ENCODE data around the gene AP3S1.
A peak's percentile ranks its signal among the peaks of the same experiment; 100 is the strongest.
"Not testable (repeated sequence)": the region's sequence is repeated elsewhere in the genome, so short reads cannot be mapped to it uniquely, and the experiment has no call there.

AP3S1 gene

DNA sequence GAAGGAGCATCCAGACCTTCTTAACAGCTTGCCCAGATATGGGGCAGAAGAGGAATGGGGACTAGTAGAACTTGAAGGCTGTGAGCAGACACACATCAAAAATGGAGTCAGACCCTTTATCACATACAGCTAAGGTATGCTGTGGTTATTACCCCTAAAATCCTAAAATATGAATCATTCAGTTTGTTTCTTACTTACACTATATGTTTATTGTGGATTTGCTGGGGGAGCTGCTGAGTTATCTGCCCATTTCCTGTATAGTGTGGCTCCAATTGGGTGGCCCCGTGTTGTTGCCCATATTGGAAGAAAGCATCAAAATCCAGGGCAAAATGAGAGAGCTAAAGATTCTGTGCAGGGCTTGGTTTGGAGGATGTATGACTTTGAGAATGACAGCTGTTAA, 56.9 kb downstream of the AP3S1 start:
- Histone ChIP-seq H3K9me3 (no peaks in the 10 kb centered on the region), H3K4me1 (no peaks in the 10 kb centered on the region), H3K27me3 (ENCODE audit: low read depth) (no peaks in the 10 kb centered on the region), H3K4me3 (no peak overlapping the region), H3K36me3 (replicated peaks) (no peaks in the 10 kb centered on the region)
- DNase-seq (ENCODE audit: low spot score in 2 of 2): no peak
- in situ Hi-C loops (cut with MboI; ENCODE audit: low sequenced_read_pairs): no loop called here

DNA sequence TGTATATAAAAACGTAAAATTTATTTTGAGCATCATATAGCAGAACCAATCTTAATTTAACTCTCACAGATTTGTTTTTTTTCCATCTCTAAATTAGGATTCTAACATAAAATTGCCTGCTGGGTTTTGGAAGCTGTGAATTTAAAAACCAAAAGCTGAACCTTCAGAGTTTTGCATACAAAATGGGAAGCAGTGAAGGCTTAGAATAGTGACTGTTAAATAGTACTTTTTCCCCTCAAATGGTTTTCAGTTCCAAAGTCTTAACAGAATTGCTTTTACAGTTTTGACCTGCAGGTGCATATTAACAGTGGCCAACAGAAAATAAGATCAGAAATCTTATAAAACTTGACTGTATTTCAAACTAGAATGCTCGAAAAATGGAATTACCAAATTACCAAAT, 65.4 kb downstream of the AP3S1 start:
- H3K27me3 ChIP-seq (ENCODE audit: low read depth): no peaks in the 10 kb centered on the region
- no peaks in the 10 kb centered on the region for H3K9me3 ChIP-seq
- peaks cover 8% of the 10 kb centered on the region; the same call in 1 of the 2 replicates for H3K4me1 ChIP-seq
- no peak for DNase-seq (ENCODE audit: low spot score in 2 of 2)
- in situ Hi-C loops (cut with MboI; ENCODE audit: low sequenced_read_pairs): no loop called here
- H3K4me3 ChIP-seq: no peak overlapping the region
- no peaks in the 10 kb centered on the region for H3K36me3 ChIP-seq (replicated peaks)

DNA sequence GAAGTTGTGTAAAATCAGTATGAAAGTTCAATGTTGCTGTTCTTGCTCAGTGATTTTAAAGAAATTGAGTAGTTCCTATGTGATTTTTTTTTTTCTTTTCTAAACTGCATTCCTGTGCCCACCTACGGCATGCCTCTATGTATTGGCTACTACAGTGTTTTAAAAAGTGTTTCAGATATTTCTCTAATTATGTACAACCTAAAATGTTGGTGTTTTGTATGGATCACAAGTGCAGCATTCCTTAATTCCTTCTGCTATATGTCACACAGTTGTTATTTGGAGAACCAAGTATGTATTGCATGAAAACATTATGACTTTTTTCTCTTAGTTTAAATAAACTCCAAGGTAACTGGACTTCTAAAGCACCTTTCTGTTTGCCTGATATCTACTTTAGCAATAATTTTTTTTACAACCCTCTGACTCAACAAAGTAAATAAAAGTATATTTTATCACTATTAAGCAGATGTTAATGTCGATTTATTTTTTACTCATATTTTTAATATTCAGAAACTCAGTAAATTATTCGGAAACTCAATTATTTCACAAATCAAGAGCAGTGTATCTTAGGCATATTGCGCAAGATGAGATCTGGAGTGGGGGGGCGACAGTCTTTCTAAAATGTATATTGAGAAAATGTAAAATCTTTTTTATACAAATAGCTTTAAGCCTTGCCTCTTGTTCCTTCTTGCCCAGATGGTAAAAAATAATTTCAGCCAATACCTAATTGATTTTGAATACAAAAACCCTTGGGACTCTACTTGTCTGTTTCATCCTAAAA, 72.1 kb downstream of the AP3S1 start:
- in situ Hi-C loops (cut with MboI; ENCODE audit: low sequenced_read_pairs); H3K27me3 ChIP-seq (ENCODE audit: low read depth); H3K36me3 ChIP-seq (replicated peaks); DNase-seq (ENCODE audit: low spot score in 2 of 2); H3K9me3 ChIP-seq; H3K4me3 ChIP-seq; H3K4me1 ChIP-seq: not testable (repeated sequence)

DNA sequence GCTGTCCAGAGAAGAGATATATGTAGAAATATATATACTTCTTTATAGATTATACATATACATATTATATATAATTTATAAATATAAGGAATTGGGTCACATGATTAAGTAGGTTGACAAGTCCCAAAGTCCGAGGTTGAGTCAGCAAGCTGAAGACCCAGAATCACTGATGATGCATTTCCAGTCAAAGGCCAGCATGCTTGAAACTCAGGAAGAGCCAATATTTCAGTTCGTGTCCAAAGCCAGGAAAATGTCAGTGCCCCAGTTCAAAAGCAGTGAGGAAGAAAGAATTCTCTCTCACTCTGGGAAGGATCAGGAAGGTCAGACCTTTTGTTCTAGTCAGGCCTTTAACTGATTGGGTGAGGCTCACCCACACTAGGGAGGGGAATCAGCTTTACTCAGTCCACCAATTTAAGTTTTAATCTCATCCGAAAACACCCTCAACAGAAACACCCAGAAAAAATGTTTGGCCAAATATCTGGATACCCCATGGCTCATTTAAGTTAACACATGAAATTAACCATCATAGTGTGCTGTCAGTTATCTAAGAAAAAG, 78.5 kb downstream of the AP3S1 start:
- Histone ChIP-seq H3K36me3 (replicated peaks) (no peaks in the 10 kb centered on the region), H3K4me1 (no peaks in the 10 kb centered on the region), H3K9me3 (no peaks in the 10 kb centered on the region), H3K4me3 (no peak overlapping the region), H3K27me3 (ENCODE audit: low read depth) (no peaks in the 10 kb centered on the region)
- DNase-seq (ENCODE audit: low spot score in 2 of 2): no peak
- in situ Hi-C loops (cut with MboI; ENCODE audit: low sequenced_read_pairs): no loop called here

GRCh38 chr5:115928578-115929407, 87.1 kb downstream of the AP3S1 start:
- in situ Hi-C loops (cut with MboI; ENCODE audit: low sequenced_read_pairs); H3K4me1 ChIP-seq; H3K9me3 ChIP-seq; H3K36me3 ChIP-seq (replicated peaks); H3K27me3 ChIP-seq (ENCODE audit: low read depth); DNase-seq (ENCODE audit: low spot score in 2 of 2); H3K4me3 ChIP-seq: not testable (repeated sequence)

- H3K4me3 ChIP-seq; H3K9me3 ChIP-seq; H3K36me3 ChIP-seq (replicated peaks); H3K27me3 ChIP-seq (ENCODE audit: low read depth); H3K4me1 ChIP-seq; DNase-seq (ENCODE audit: low spot score in 2 of 2); in situ Hi-C loops (cut with MboI; ENCODE audit: low sequenced_read_pairs): not testable (repeated sequence)
Measured at GRCh38 chr5:115930171-115930570, 88.4 kb downstream of the AP3S1 start.

DNA sequence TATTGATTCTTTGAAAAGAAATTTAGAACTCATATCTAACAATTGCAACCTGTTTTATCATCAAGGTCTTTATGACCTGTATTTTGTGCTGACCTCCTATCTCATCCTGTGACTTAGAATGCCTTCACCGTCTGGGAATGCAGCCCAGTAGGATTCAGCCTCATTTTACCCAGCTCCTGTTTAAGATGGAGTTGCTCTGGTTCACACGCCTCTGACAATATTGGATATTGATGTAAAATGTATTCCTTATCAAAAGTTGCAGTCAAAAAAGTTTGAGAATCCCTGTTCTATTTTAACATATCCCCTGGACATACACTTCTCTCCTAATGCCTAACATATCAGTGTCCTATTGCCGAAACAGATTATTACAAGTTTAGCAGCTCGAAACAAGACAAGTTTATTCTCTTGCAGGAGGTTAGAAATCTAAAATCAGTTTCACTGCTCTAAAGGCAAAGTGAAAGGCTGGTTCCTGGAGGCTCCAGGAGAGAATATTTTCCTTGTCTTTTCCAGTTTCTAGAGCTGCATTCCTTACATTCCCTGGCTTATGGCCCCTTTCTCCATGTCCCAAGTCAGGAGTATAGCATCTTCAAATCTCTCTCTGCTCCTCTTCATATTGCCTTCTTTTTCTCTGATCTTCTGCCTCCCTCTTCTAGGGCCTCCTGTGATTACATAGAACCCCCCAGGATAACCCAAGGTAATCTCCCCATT, 89.0 kb downstream of the AP3S1 start:
- Histone ChIP-seq H3K36me3 (replicated peaks) (no peaks in the 10 kb centered on the region), H3K27me3 (ENCODE audit: low read depth) (no peaks in the 10 kb centered on the region), H3K4me3 (no peak overlapping the region), H3K9me3 (no peaks in the 10 kb centered on the region), H3K4me1 (no peaks in the 10 kb centered on the region)
- no peak for DNase-seq (ENCODE audit: low spot score in 2 of 2)
- in situ Hi-C loops (cut with MboI; ENCODE audit: low sequenced_read_pairs): no loop called here

- in situ Hi-C loops (cut with MboI; ENCODE audit: low sequenced_read_pairs): no loop called here
- Histone ChIP-seq H3K4me1 (no peaks in the 10 kb centered on the region), H3K9me3 (no peaks in the 10 kb centered on the region), H3K27me3 (ENCODE audit: low read depth) (no peaks in the 10 kb centered on the region), H3K36me3 (replicated peaks) (no peaks in the 10 kb centered on the region), H3K4me3 (no peak overlapping the region)
- DNase-seq (ENCODE audit: low spot score in 2 of 2): no peak
Measured at GRCh38 chr5:115932991-115933390, 91.3 kb downstream of the AP3S1 start.

GRCh38 chr5:115934388-115934974, 92.7 kb downstream of the AP3S1 start:
- H3K36me3 ChIP-seq (replicated peaks): no peaks in the 10 kb centered on the region
- H3K4me1 ChIP-seq: peaks cover 3% of the 10 kb centered on the region
- in situ Hi-C loops (cut with MboI; ENCODE audit: low sequenced_read_pairs): no loop called here
- H3K27me3 ChIP-seq (ENCODE audit: low read depth): no peaks in the 10 kb centered on the region
- H3K4me3 ChIP-seq: no peak overlapping the region
- no peaks in the 10 kb centered on the region for H3K9me3 ChIP-seq
- DNase-seq (ENCODE audit: low spot score in 2 of 2): no peak

- Histone ChIP-seq H3K36me3 (replicated peaks) (no peaks in the 10 kb centered on the region), H3K9me3 (no peaks in the 10 kb centered on the region), H3K4me3 (no peak overlapping the region), H3K4me1 (peaks cover 4% of the 10 kb centered on the region), H3K27me3 (ENCODE audit: low read depth) (no peaks in the 10 kb centered on the region)
- in situ Hi-C loops (cut with MboI; ENCODE audit: low sequenced_read_pairs): no loop called here
- no peak for DNase-seq (ENCODE audit: low spot score in 2 of 2)
Measured at GRCh38 chr5:115936031-115936430, 94.3 kb downstream of the AP3S1 start.

GRCh38 chr5:115939059-115939458, 97.3 kb downstream of the AP3S1 start:
- H3K36me3 ChIP-seq (replicated peaks): no peaks in the 10 kb centered on the region
- no peaks in the 10 kb centered on the region for H3K9me3 ChIP-seq
- H3K4me3 ChIP-seq: no peak overlapping the region
- in situ Hi-C loops (cut with MboI; ENCODE audit: low sequenced_read_pairs): no loop called here
- peaks cover 4% of the 10 kb centered on the region for H3K4me1 ChIP-seq
- no peaks in the 10 kb centered on the region for H3K27me3 ChIP-seq (ENCODE audit: low read depth)
- peak; percentile 30 to 32 for DNase-seq (ENCODE audit: low spot score in 2 of 2)

DNA sequence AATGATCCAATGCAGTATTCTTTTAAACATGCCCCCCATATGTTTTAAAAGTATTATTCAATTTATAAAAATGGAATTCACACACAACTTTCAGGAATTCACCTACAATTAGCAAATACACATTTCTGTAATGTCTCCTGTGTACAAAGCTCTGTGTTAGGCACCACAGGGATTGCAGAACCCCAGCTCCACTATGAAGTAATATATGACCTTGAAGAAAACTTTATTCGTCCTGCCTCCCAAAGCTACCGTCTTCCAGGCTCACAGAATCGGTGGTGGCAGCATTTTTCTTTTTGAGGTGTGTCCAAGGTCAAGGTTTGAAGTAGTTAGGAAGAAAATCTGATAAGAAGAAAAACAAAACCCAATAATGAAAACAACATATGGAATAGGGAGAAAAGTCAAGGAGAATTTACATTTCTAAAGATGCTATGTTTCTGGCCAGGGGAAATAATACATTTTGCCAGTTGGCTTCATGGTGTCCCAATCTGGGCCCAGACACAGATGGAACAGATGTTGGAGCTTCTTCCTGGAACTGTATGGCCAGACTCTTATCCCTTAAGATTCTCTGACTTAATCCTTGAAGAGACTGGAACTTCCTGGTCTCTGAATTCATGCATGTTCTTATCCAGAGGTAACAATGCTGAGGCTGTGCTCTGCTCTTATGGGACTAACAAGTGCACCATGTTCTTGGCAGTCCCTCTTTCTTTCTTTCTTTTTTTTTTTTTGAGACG, 98.5 kb downstream of the AP3S1 start:
- no peak overlapping the region for H3K4me3 ChIP-seq
- peaks cover 4% of the 10 kb centered on the region for H3K4me1 ChIP-seq
- H3K36me3 ChIP-seq (replicated peaks): no peaks in the 10 kb centered on the region
- in situ Hi-C loops (cut with MboI; ENCODE audit: low sequenced_read_pairs): no loop called here
- no peaks in the 10 kb centered on the region for H3K9me3 ChIP-seq
- DNase-seq (ENCODE audit: low spot score in 2 of 2): no peak
- H3K27me3 ChIP-seq (ENCODE audit: low read depth): no peaks in the 10 kb centered on the region
